Adrenal gland (tissue), 12 donors: ENCODE measurements around the gene GJC1. TPM values are rescaled to one million over a fixed set of nuclear protein-coding genes. Genes with fewer than 3 reads are reported as not detected.

Experiments used
- DNase-seq, 7 donors: peaks; one replicate each; pipeline ENCODE4 v3.0.0-alpha.2; 2019 to 2020
- H3K27ac ChIP-seq, 5 donors: fragments of 200-600 bp; sonication (generic) in 4 of 5; 1 replicate in 3 of 5; 2 replicates in 2 of 5; pipeline versions ENCODE4 v1.5.1 to v1.8.0; 2016 to 2020; ENCODE audit warnings: mild to moderate bottlenecking in 1 of 5
- H3K27me3 ChIP-seq: fragments of 200-600 bp; 2 replicates; pipeline ENCODE4 v1.8.0; 2021
- H3K36me3 ChIP-seq, 2 donors: fragments of 200-600 bp; replicated peaks in 1 of 2; 1 replicate in 1 of 2; 2 replicates in 1 of 2; pipeline versions ENCODE4 v1.5.1 to v1.8.0; 2018 to 2022
- H3K4me1 ChIP-seq, 2 donors: fragments of 200-600 bp; replicated peaks in 1 of 2; 1 replicate in 1 of 2; 2 replicates in 1 of 2; pipeline versions ENCODE4 v1.5.1 to v1.8.0; 2018 to 2021
- H3K4me3 ChIP-seq, 4 donors: fragments of 200-600 bp; sonication (generic) in 3 of 4; one replicate each; pipeline ENCODE4 v1.5.1; 2016 to 2018
- H3K9me3 ChIP-seq, 3 donors: fragments of 200-600 bp; sonication (generic) in 1 of 3; replicated peaks in 1 of 3; 1 replicate in 2 of 3; 2 replicates in 1 of 3; pipeline versions ENCODE4 v1.5.1 to v1.8.0; 2016 to 2021
- POLR2A ChIP-seq, 2 donors: fragments of 450-650 bp; IDR thresholded peaks; one replicate each; pipeline ENCODE4 v1.6.1; 2017; ENCODE audit warnings: antibody characterized with exemption in 2 of 2, mild to moderate bottlenecking in 2 of 2, moderate library complexity in 1 of 2
- WGBS, 4 donors: extraction: QIAGEN DNeasy Blood & Tissue Kit in 2 of 4; methylation state at CpG; one replicate each; pipeline versions ENCODE4 v1.1.5 to v1.1.7; 2013 to 2017; 5-methylcytosine and 5-hydroxymethylcytosine counted together
- intact Hi-C, 2 donors: fragments of 100-400 bp; cut with DNase I; formaldehyde crosslinking; loops; one replicate each; pipeline versions ENCODE4 v1.14.1 to v1.15.0; 2022 to 2023
- polyA plus RNA-seq, 3 donors: library from polyadenylated mRNA; stranded (reverse); fragments of 200-250 nt in 2 of 3; fragments of 350-450 nt in 1 of 3; fragmentation: Illumina TruSeq in 1 of 3; extraction: RNeasy Lipid Tissue Mini Kit (QIAGEN cat#74804) in 1 of 3; gene quantifications; one replicate each; pipeline ENCODE4 v1.2.3, GENCODE V29; 2013 to 2014
- total RNA-seq, 9 donors: library from RNA; depleted of rRNA in 4 of 9; stranded (reverse); fragments of >200 nt in 4 of 9; fragments of 120-200 nt in 1 of 9; fragmentation: NEBNext Ultra II Directional in 1 of 9; extraction: Animal tissue kit (Norgen Biotek cat#: 25700) in 1 of 9; gene quantifications; one replicate each; pipeline versions ENCODE4 v1.1.0 to v1.2.4, GENCODE V29; 2013 to 2023
- TF ChIP-seq, protein P1 (sequence below), 6 experiments: fragments of 450-650 bp in 4 of 6; fragments of 200-600 bp in 2 of 6; sonication (generic) in 1 of 6; IDR thresholded peaks; 1 replicate in 5 of 6; 2 replicates in 1 of 6; pipeline versions ENCODE4 v1.5.1 to v1.8.0; 2016 to 2021; ENCODE audit warnings: antibody characterized with exemption in 6 of 6, mild to moderate bottlenecking in 2 of 6, moderate library complexity in 1 of 6
- donor health status: healthy with polysubstance abuse.
- donor health status: Bipolar disorder and iron deficiency.
- donor health status: DM: yes; HTN: yes; CAD: no.
- donor health status: DM: no; HTN: no; CAD: no.
- donor health status: DM: no; HTN: no; CAD: no.
- donor health status: DM: yes; HTN: yes; CAD: no.

The GJC1 gene
- total and polyA plus RNA-seq, 12 donors, result 0.69 to 12.3 (median 2.1) TPM

DNA sequence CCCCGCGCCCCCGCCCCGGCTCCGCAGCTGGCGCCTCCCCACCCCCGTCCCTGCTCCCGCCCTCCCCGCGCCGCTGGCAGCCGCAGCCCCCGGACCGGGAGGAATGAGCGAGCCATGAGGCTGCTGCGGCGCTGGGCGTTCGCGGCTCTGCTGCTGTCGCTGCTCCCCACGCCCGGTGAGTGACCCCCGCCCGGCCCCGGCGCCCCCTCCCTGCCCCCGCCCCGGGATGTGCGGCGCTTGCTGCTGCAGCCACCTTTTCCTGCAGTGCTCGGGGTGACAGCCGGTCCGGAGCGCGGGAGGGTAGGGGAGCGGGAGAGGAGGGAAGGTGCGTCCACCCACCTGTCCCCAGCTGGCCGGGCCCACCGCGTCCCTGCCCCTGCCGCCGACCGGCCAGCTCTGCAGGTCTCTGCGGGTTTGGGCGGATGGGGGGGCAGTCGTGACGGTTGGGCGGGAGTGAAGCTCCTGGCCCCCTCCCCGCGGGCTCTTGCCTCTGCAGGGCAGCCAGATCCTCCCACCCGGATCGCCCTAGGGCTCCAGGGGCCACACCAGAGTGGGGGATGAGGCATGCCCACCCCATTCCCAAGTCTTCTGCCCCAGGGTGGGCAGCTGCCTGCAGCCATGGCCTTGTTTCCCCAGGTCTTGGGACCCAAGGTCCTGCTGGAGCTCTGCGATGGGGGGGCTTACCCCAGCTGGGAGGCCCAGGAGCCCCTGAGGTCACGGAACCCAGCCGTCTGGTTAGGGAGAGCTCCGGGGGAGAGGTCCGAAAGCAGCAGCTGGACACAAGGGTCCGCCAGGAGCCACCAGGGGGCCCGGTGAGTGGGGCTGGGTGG is 70.8 kb downstream of the GJC1 start:
- no peak overlapping the region for H3K27ac ChIP-seq
- no peaks in the 10 kb centered on the region for H3K9me3 ChIP-seq
- TF ChIP-seq, protein P1, sequence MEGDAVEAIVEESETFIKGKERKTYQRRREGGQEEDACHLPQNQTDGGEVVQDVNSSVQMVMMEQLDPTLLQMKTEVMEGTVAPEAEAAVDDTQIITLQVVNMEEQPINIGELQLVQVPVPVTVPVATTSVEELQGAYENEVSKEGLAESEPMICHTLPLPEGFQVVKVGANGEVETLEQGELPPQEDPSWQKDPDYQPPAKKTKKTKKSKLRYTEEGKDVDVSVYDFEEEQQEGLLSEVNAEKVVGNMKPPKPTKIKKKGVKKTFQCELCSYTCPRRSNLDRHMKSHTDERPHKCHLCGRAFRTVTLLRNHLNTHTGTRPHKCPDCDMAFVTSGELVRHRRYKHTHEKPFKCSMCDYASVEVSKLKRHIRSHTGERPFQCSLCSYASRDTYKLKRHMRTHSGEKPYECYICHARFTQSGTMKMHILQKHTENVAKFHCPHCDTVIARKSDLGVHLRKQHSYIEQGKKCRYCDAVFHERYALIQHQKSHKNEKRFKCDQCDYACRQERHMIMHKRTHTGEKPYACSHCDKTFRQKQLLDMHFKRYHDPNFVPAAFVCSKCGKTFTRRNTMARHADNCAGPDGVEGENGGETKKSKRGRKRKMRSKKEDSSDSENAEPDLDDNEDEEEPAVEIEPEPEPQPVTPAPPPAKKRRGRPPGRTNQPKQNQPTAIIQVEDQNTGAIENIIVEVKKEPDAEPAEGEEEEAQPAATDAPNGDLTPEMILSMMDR (IDR thresholded peaks at IDR 0.05), result no peak
- TF ChIP-seq POLR2A (IDR thresholded peaks at IDR 0.05), result no peak
- intact Hi-C loops, result no loop called here
- WGBS, 4 donors, result 7 to 23% (median 13%) methylated on average over 12 to 56 of the region's 60 CpGs
- H3K27me3 ChIP-seq, result peaks cover 28% of the 10 kb centered on the region
- peaks cover 4 to 6% of the 10 kb centered on the region in 2 donors for H3K4me1 ChIP-seq
- no peak for DNase-seq
- peak overlapping the region in 1 of 4 donors; percentile 57 for H3K4me3 ChIP-seq
- H3K36me3 ChIP-seq, result no peaks in the 10 kb centered on the region

DNA sequence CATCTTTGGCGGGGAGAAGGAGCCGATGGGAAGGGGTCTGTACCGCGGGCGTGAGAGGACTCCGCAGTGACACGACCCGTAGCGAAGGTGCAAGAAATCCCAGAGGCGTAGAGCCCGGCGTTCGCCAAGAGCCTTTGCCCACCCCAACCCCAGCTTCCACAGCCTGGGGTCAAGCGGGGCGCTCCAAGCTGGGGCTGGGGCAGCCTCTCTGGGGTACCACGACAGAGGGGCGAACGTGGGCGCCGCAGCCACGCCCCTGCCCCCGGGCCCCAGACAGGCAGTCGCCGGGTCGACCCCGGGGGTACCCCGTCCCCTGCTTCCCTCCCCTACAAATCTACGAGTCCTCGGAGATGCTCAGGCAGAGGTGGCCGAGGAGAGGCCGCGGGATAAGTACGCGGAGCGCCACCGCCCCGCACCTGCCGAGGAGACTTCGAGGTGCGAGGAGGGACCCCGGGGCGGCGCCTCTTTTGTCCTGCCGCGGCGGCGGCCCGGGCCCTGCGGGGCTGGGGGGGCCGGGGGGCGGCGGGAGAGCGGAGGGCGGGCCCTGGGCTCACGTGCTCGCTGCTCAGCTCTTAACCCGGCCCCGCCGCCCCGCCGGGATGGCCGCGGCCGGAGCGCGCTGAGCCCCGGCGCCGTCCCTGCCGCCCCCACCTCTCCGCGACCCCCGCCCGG is 71.5 kb downstream of the GJC1 start, which contains the start of gene ADAM11:
ADAM11 (plus strand) TSS at position 575 of the 672 bp plus-strand sequence. CDS start 212 bp downstream, outside the sequence.
- H3K36me3 ChIP-seq, result no peaks in the 10 kb centered on the region
- H3K27me3 ChIP-seq, result peaks cover 28% of the 10 kb centered on the region
- H3K4me1 ChIP-seq, result peaks cover 4 to 6% of the 10 kb centered on the region in 2 donors
- no peak within 1 kb of the TSS for H3K27ac ChIP-seq
- peak within 1 kb of the TSS in 1 of 4 donors; percentile 57 for H3K4me3 ChIP-seq
- 8 to 37% (median 18%) methylated on average over 13 to 69 of the region's 74 CpGs for WGBS, 4 donors
- intact Hi-C loops, result no loop called here
- H3K9me3 ChIP-seq, result no peaks in the 10 kb centered on the region
- no peak for DNase-seq
- TF ChIP-seq POLR2A (IDR thresholded peaks at IDR 0.05), result no peak
- TF ChIP-seq, protein P1 (IDR thresholded peaks at IDR 0.05), result no peak

DNA sequence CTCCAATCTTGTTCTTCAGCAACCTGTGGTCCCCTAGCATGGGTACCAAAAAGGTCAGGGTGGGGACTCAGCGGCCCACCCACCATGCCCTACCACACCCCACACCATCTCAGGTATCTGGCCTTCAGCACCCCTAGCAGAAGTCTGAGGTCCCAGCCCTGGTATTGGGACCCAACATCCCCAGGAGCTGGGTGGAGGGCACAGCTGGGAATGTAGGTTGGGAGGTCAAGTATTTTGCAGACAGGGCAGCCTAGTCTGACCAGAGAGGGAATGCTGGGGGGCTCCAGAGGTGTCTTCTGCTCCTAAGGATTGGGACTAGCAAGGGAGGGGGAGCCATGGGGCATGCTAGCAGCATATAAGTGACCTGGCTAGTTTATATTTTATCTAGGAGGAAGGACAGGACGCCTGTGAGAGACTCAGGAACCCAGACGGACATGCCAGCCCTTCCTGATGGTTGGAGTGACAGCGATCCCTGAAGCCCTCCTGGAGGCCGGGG is 72.1 kb downstream of the GJC1 start:
- Histone ChIP-seq H3K27ac (no peak overlapping the region), H3K9me3 (no peaks in the 10 kb centered on the region), H3K36me3 (no peaks in the 10 kb centered on the region), H3K4me1 (peaks cover 4 to 6% of the 10 kb centered on the region in 2 donors), H3K27me3 (peaks cover 28% of the 10 kb centered on the region), H3K4me3 (no peak overlapping the region)
- TF ChIP-seq, protein P1 (IDR thresholded peaks at IDR 0.05), result no peak
- TF ChIP-seq POLR2A (IDR thresholded peaks at IDR 0.05), result no peak
- no peak for DNase-seq
- intact Hi-C loops, result no loop called here
- 56 to 61% (median 59%) methylated on average over 5 of the region's 5 CpGs for WGBS, 4 donors
